Keratinocyte (primary cell): ENCODE measurements around the gene NIN. TPM values are rescaled to one million over a fixed set of nuclear protein-coding genes. Genes with fewer than 3 reads are reported as not detected.

Experiments
- DNase-seq: peaks from one replicate; pipeline ENCODE4 v3.0.0-alpha.2; 2011; ENCODE audit warnings: low read depth, missing footprints, low spot score
- FAIRE-seq: peaks from 2 replicates; lab custom pipeline; 2011; peaks lifted over from hg19 to GRCh38; lab: Jason Lieb, UNC
- H2AFZ ChIP-seq: 2 replicates; pipeline ENCODE4 v1.6.0; 2012; ENCODE audit warnings: low read length, control low read depth, inconsistent platforms; ENCODE audit not compliant: control insufficient read depth
- H3K27ac ChIP-seq: 2 replicates; pipeline ENCODE4 v1.5.1; 2011; ENCODE audit warnings: low read length; ENCODE audit not compliant: control insufficient read depth, insufficient read depth
- H3K27me3 ChIP-seq: 3 replicates; pipeline ENCODE4 v1.6.0; 2011; ENCODE audit warnings: low read length; ENCODE audit not compliant: control insufficient read depth, insufficient read depth; ENCODE audit errors: extremely low read depth
- H3K36me3 ChIP-seq, 2 experiments: 2 replicates in 1 of 2; 3 replicates in 1 of 2; pipeline ENCODE4 v1.5.1; 2011; ENCODE audit warnings: low read length in 2 of 2, mild to moderate bottlenecking in 1 of 2; ENCODE audit not compliant: control insufficient read depth in 2 of 2, insufficient read depth in 2 of 2; ENCODE audit errors: extremely low read depth in 1 of 2
- H3K4me1 ChIP-seq: 3 replicates; pipeline ENCODE4 v1.5.1; 2011; ENCODE audit warnings: low read length; ENCODE audit not compliant: control insufficient read depth, insufficient read depth; ENCODE audit errors: extremely low read depth
- H3K4me2 ChIP-seq: 3 replicates; pipeline ENCODE4 v1.6.0; 2011; ENCODE audit warnings: low read depth, low read length; ENCODE audit not compliant: control insufficient read depth, insufficient read depth; ENCODE audit errors: extremely low read depth
- H3K4me3 ChIP-seq, 3 experiments: fragments of 200-600 bp in 1 of 3; sonication (generic) in 1 of 3; 2 replicates in 2 of 3; 3 replicates in 1 of 3; pipeline ENCODE4 v1.5.1; 2011 to 2016; ENCODE audit warnings: low read length in 3 of 3, mild to moderate bottlenecking in 3 of 3, control low read depth in 2 of 3, inconsistent platforms in 1 of 3, low read depth in 1 of 3, mixed read lengths in 1 of 3, mixed run types in 1 of 3, moderate library complexity in 1 of 3; ENCODE audit not compliant: control insufficient read depth in 2 of 3, insufficient read depth in 2 of 3; ENCODE audit errors: extremely low read depth in 1 of 3
- H3K79me2 ChIP-seq: 2 replicates; pipeline ENCODE4 v1.6.0; 2012; ENCODE audit warnings: low read length; ENCODE audit not compliant: control insufficient read depth, insufficient read depth
- H3K9ac ChIP-seq: 3 replicates; pipeline ENCODE4 v1.6.0; 2011; ENCODE audit warnings: low read length; ENCODE audit not compliant: control insufficient read depth, insufficient read depth; ENCODE audit errors: extremely low read depth
- H3K9me1 ChIP-seq: 3 replicates; pipeline ENCODE4 v1.6.0; 2011; ENCODE audit warnings: low read length; ENCODE audit not compliant: control insufficient read depth, insufficient read depth; ENCODE audit errors: extremely low read depth
- H3K9me3 ChIP-seq: 2 replicates; pipeline ENCODE4 v1.5.1; 2012; ENCODE audit warnings: low read depth, low read length; ENCODE audit not compliant: control insufficient read depth
- H4K20me1 ChIP-seq: 3 replicates; pipeline ENCODE4 v1.6.0; 2011; ENCODE audit warnings: low read length; ENCODE audit not compliant: control insufficient read depth, insufficient read depth; ENCODE audit errors: extremely low read depth
- EZH2 ChIP-seq: IDR thresholded peaks from one replicate; pipeline ENCODE4 v1.6.1; 2012; ENCODE audit warnings: inconsistent platforms, mild to moderate bottlenecking, low read length, moderate library complexity
- dilution Hi-C: fragments of 300-500 bp; cut with MboI; formaldehyde crosslinking; loops from one replicate; pipeline ENCODE4 v1.7.0; 2020; ENCODE audit warnings: low sequenced_read_pairs; ENCODE audit not compliant: extremely low pct_ligation_motif_present
- polyA plus RNA-seq, 5 experiments: library from polyadenylated mRNA; depleted of rRNA in 3 of 5; stranded (reverse) in 3 of 5; stranded (forward) in 1 of 5; unstranded in 1 of 5; fragments of >200 nt; gene quantifications; 1 replicate in 1 of 5; 2 replicates in 3 of 5; 3 replicates in 1 of 5; pipeline versions ENCODE4 v1.2.1 to v1.2.3, GENCODE V29; 2011 to 2012; ENCODE audit warnings: missing spikeins in 2 of 5, low read depth in 1 of 5, low replicate concordance in 1 of 5
- TF ChIP-seq, protein P1 (sequence below), 3 experiments: IDR thresholded peaks in 1 of 3; conservative IDR thresholded peaks in 1 of 3; optimal IDR thresholded peaks in 1 of 3; 2 replicates in 2 of 3; 3 replicates in 1 of 3; pipeline versions ENCODE3 to v1.5.1; 2011; ENCODE audit warnings: low read length in 3 of 3, mild to moderate bottlenecking in 3 of 3, moderate library complexity in 2 of 3, control low read depth in 1 of 3, inconsistent platforms in 1 of 3; ENCODE audit not compliant: insufficient read depth in 2 of 3; ENCODE audit errors: extremely low read depth in 1 of 3

The NIN gene
- polyA plus RNA-seq, 1 donor (not counting 4 experiments of a cell fraction or from before 2014, with no cell fraction given) = 15.2 TPM

- peaks cover 15% of the 10 kb centered on the region for H3K4me1 ChIP-seq
- peaks cover 6% of the 10 kb centered on the region for H4K20me1 ChIP-seq
- H3K4me3 ChIP-seq = peak overlapping the region; percentile 69 to 82 (median 78)
- FAIRE-seq (no peak), DNase-seq (no peak)
- H3K9me1 ChIP-seq = peaks cover 2% of the 10 kb centered on the region
- H3K9me3 ChIP-seq = no peaks in the 10 kb centered on the region
- peak overlapping the region; percentile 73 for H3K9ac ChIP-seq
- no peaks in the 10 kb centered on the region for H3K27me3 ChIP-seq
- peaks cover 44% of the 10 kb centered on the region for H3K79me2 ChIP-seq
- TF ChIP-seq, protein P1, sequence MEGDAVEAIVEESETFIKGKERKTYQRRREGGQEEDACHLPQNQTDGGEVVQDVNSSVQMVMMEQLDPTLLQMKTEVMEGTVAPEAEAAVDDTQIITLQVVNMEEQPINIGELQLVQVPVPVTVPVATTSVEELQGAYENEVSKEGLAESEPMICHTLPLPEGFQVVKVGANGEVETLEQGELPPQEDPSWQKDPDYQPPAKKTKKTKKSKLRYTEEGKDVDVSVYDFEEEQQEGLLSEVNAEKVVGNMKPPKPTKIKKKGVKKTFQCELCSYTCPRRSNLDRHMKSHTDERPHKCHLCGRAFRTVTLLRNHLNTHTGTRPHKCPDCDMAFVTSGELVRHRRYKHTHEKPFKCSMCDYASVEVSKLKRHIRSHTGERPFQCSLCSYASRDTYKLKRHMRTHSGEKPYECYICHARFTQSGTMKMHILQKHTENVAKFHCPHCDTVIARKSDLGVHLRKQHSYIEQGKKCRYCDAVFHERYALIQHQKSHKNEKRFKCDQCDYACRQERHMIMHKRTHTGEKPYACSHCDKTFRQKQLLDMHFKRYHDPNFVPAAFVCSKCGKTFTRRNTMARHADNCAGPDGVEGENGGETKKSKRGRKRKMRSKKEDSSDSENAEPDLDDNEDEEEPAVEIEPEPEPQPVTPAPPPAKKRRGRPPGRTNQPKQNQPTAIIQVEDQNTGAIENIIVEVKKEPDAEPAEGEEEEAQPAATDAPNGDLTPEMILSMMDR (optimal IDR thresholded peaks at IDR 0.05 in 1 of 3, IDR thresholded peaks at IDR 0.05 in 1 of 3, conservative IDR thresholded peaks at IDR 0.05 in 1 of 3; ENCODE audit: extremely low read depth in 1 of 3, insufficient read depth in 2 of 3, low read length in 3 of 3) = no peak
- no peak for TF ChIP-seq EZH2
- H3K4me2 ChIP-seq = peak overlapping the region; percentile 97
- peak overlapping the region; percentile 46 for H2AFZ ChIP-seq
- dilution Hi-C loops = no loop called here
- peaks cover 0 to 1% of the 10 kb centered on the region in 2 experiments for H3K36me3 ChIP-seq
- peak overlapping the region; percentile 48 for H3K27ac ChIP-seq
Measured at GRCh38 chr14:50830044-50830931, 674 bp downstream of the NIN start.

GRCh38 chr14:50829489-50830043 is 1.4 kb downstream of the NIN start:
- Histone ChIP-seq H3K9ac (peak overlapping the region; percentile 73), H3K4me2 (peak overlapping the region; percentile 97), H3K4me1 (peaks cover 15% of the 10 kb centered on the region), H2AFZ (peak overlapping the region; percentile 24), H3K4me3 (peak overlapping the region; percentile 69 to 82 (median 78)), H3K9me1 (peaks cover 2% of the 10 kb centered on the region), H3K79me2 (peaks cover 48% of the 10 kb centered on the region), H4K20me1 (peaks cover 6% of the 10 kb centered on the region), H3K27me3 (no peaks in the 10 kb centered on the region), H3K9me3 (no peaks in the 10 kb centered on the region), H3K36me3 (peaks cover 0 to 1% of the 10 kb centered on the region in 2 experiments), H3K27ac (peak overlapping the region; percentile 32)
- dilution Hi-C loops = no loop called here
- no peak for TF ChIP-seq EZH2
- TF ChIP-seq, protein P1 (optimal IDR thresholded peaks at IDR 0.05 in 1 of 3, IDR thresholded peaks at IDR 0.05 in 1 of 3, conservative IDR thresholded peaks at IDR 0.05 in 1 of 3; ENCODE audit: extremely low read depth in 1 of 3, insufficient read depth in 2 of 3, low read length in 3 of 3) = no peak
- DNase-seq (no peak), FAIRE-seq (no peak)
